ENCODE measurements around the gene MRGPRD.
"Not testable (repeated sequence)": the region's sequence is repeated elsewhere in the genome, so short reads cannot be mapped to it uniquely, and the experiment has no call there.

Gene MRGPRD

DNA sequence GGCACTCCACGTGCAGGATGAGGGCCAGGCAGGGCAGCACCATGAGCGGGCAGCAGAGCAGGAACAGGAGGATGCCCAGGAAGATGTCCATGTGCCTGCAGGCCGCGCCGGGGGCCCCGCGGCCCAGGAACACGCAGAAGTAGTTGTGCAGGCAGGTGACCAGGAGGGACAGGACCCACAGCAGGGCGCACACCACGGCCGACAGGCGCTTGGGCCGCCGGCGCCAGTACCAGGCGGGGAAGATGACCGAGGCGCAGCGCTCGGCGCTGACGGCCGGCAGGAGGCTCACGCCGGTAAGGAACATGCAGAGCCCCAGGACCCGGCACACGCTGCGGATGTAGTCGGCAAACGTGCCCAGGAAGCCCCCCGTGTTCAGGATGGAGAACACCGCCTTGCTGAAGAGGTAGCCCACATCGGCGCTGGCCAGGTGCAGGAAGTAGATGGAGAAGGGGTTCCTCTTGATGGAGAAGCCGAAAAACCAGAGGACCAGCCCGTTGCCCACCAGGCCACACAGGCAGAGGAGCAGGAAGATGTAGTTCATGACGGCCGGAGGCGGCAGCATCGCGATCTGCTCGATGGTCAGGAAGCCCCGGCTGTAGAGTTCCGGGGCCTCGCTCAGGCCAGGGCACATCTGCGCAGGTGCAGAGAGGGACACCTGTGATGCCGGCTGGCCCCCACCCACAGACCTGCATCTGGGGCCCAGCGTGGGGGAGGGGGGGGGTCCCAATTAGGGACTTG is 25.0 kb upstream of the MRGPRD start:
- DNase-seq = no peak

DNA sequence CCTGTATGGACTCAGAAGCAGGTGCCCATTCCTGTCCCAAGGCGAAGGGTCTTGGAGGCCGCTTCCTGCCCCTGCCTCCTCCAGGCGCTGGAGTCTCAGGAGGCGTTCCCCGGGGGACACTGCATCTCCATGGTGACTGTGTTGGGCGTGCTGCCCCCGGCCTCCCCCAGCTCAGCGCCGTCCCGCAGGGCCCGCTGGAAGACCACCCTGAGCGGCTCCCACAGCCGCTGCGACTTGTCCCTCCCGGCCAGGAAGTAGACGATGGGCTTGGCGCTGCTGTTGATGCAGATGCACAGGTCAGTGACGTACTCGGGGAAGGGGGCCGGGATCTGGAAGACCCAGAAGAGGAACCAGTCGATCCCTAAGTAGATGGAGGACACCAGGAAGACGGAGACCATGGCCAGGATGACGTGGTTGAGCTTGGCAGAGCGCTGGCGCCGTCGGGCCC is 24.4 kb upstream of the MRGPRD start:
- no peak for DNase-seq

DNA sequence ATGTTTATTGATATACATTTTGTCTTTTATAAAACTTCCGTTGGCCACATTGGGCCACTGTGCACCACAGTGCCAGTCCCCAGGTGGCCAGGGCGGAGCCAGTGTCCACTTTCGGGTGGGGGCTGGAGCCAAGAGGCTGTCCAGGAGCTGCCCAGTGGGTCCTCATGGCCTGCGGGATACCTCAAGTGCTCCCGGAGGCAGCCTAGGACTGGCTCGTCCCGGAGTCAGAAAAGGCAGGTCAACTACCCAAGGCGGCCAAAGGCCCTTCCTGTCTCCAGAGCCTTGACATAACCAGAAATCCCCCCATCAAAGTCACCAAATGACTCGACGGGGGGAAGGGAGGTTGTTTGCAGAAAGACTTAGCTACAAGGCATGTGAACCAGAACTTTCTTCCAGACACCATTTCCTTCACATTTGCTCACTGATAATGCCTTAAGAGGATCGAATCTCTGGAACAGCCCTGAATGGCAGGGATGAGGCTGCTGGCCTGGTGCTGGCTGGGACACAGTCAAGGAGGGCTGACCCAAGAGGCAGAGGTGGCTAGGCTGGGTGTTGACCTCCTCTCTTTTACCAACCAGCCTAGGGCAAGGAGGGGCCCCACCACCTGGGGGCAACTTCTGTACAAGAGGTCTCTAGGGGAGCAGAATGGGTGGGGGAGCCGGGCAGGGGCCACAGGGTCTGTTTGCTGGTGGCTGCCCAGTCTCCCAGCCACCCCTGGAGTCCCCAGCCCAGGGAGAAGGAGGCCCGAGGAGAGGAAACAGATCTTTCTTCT is 23.8 kb upstream of the MRGPRD start:
- DNase-seq = no peak

DNA sequence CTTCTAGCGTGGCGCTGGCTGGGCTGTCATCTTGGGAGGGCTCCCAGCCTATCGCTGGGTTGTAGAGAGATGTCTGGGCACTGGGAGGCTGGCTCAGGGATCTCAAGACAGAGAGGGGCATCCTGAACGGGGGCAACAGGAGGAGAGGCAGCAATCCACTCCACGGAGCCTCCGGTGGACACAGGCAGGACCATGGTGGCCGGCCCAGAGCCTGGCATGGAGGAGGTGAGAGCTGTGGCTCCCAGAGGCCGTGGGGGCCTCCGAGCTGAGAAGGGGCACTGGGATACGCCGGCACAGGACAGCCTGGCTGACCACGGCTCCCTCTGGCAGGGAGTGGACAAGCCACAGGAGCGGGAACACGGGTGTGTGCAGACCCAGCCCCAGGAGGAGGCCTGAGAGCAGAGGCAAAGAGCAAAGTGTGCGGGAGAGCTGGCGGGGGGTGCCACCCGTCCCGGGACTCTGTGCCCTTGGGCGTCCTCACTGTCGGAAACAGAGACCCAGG is 23.1 kb upstream of the MRGPRD start:
- DNase-seq = no peak

DNA sequence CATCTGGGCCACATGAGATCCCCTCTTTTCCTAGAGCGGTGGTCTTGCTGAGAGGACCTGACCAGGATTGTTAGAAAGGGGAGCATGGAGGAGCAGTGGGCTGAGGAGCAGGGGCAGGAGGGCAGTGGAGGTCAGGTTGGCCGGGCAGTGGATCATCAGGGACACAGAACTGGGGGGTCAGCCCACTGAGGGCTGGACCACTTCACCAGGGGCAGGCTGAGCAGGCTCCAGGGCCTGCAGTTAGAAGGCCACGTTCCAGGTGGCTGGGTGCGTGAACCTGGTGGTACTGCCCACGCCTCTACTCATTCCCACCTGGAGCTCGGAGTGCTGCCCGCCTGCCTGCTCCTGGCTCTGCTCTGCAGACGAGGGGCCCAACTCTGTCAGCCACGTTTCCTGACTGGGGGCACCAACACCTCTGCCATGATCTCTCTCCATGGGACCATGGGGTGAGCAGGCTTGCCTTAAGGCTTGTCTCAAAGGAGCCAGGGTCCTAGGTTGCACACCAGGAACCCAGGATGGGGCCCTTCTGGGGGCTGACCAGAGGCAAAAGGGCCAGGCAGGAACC is 22.6 kb upstream of the MRGPRD start:
- no peak for DNase-seq

DNA sequence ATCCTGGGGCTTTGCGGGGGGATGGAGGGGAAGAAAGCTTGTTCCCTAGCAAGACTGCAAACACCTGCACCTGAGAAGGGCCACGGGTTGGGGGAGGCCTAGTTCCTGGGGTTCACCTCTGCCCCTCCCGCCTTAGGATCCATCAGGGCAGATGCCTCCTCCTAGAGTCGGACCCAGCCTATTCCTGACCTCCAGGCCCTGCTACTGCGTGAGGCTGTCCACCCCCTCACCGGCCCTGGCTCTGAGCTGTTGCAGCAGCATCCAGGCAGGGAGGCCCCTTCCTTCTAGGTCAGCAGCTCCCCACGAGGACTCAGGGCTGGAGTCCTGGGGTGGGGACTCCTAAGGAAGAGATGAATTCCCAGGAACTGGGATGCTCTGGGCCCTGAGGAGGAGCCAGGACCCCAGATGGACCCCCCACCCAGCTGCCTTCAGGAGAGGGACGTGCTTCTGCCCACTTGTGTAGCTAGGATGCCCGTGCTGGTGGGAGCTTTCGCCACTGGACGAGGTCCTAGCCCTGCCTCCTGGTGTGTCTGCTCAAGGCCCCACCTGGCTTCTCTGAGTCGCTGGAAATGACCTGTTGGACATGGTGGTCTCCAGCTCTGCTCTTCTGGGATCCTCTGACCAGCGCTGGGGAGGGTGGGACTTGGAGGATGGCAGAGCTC is 21.9 kb upstream of the MRGPRD start:
- DNase-seq = no peak

DNA sequence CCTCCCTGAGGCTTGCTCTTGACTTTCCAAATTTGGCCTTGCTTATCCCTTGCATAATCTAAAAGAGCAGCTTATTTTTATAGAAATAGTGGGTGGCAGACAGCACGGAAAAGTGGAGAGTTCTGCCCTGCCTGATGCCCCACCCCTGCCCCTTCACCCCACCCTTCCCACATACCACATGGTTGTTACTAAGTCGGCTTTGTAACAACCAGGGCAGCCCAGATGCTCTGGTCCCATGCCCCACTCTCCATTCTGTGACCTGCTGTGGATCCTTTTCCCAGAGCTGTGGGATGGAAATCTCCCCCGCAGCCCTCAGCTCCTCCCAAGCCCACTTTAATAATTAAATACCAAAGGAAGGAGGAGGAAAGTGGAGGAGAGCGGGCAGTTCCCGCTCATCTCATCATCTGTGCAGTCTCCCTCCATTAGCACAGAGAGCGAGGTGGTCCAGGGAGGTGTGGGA is 21.4 kb upstream of the MRGPRD start:
- no peak for DNase-seq

DNA sequence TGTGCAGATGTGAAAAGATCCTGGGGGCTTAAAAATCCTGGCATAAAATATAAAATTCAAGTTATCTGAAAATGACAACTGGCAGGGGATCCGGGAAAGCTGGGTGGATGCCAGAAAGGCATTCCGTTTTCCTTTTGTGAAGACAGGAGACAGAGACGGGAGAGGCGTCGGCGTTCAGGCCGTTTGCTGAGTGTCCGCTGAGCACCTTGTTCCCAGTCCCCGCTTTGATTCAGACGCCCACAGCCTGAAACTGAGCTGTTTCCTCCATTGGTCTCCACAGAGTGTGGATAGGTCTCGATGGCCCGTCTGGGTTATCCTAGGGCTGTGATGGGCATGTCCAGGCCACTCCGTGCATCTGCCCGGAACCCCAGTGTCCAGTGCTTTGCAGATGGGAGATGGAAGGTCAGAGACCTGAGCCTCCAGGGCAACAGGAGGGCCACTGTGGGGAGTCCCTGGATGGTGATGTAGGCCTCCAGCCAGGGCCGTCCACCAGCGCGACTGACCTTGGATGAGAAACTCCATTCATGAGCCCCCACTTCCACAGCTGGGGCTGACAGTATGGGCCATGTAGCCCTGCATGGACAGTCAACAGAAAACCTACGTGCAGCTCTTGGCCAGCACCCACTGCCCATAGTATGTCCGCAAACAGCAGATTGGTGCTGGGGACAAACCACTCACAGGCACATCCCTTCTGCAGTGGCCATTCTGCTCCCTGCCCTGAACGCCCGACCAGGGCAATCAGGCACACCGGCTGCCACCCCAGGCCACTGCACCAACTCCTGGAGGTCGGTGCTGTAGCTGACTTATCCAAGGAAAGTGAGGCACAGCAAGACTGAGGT is 20.7 kb upstream of the MRGPRD start:
- no peak for DNase-seq

DNA sequence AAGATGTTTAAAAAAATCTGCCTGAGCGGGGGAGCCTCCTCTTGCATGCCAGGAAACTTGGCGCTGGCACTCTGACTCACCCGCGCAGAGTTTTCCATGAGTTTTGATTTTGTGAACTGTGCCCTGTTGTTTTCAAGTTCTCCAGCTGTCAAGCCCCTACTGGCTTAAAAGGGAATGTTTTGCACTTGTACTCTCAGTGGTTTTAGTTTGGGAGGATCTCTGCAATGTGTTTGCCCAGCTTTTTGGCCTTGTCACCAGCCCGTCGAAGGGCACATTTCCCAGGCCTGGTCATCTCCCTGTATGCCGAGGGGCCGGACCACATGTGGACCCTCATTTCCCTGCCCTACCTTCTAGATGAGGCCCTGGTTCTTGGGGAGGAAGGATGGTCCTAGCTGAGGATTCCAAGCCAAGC is 20.1 kb upstream of the MRGPRD start:
- DNase-seq = no peak

DNA sequence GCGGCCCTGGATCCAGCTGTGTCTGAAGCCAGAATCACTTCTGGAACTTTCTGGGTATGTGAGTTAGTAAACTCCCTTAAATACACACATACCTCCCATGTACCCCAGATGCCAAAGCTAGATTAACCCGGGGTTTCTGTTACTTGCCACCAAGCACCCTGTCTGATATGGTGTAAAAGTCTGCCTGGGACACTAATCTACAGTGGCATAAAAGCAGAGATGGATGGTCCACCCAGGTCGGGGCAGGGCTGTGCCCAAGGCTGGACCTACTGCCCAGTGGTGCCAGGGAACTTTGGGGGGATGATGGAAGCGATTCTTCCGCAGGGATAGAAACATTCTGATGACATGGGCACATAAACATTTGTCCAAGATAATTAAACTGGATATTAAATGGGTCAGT is 19.6 kb upstream of the MRGPRD start:
- no peak for DNase-seq

DNA sequence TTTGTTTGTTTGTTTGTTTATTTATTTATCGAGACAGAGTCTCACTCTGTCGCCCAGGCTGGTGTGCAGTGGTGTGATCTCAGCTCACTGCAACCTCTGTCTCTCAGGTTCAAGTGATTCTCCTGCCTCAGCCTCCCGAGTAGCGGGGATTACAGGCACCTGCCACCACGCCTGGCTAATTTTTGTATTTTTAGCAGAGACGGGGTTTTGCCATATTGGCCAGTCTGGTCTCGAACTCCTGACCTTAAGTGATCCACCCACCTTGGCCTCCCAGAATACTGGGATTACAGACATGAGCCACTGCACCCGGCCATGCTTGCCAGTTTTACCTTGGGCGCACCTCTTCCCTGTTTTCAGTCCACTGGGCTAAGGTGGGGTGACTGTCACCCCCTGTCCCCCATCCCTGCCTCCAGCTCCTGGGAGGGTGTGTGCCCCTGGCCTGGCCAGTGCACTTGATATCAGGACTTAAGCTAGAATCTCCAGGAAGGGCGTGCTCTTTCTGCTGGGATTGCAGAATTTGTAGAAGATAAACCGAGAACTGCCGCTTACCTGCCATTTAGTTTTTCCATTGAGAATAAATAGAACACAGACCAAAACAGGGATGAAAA is 19.1 kb upstream of the MRGPRD start:
- not testable (repeated sequence) for DNase-seq

DNA sequence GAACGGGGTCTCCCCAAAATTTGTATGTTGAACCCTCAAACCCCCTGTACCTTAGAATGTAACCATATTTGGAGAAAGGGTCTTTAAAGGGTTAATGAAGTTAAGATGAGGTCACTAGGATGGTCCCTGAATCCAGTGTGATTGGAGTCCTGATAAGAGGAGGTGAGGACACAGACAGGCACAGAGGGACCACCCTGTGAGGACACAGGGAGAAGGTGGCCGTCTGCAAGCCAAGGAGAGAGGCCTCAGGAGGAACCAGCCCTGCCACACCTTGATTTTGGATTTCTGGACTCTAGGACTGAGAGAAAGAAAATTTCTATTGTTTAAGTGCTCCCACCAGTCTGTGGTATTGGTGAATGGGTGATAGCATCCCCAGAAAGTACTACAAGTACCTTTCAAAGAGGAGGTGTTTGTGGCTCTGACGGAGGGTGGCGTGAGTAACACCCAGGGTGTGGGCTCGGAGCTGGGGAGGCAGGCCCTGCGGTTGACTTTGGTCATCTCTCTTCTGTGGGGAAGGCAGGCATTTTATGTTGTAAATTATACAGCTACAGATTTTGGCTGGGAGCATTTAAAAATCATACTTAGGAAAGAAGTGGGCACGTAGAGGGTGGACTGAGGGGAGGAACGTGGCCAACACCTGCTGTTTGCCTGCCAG is 18.4 kb upstream of the MRGPRD start:
- DNase-seq = no peak

DNA sequence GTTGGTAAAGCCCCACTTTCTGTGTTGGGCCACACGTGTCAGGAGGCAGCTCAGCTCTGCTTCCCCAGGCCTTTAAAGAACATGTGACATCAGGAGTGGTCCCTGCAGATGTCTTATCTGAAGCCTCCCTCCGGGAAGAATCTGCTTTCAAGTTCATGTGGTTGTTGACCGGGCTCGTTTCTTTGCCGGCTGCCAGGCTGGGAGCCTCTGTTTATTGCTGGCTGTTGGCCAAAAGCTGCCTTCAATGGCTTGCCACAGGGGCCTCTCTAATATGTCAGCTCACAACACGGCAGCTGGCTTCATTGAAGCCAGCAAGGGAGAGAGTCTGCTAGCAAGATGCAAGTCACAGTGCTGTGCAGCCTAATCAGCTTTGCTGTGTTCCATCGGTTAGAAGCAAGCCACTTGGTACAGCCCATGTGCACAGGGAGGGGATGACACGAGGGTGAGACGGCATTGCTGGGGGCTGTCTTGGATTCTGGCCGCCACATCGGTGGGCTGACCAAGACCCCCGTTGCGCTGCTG is 17.7 kb upstream of the MRGPRD start:
- peak; percentile 66 for DNase-seq

DNA sequence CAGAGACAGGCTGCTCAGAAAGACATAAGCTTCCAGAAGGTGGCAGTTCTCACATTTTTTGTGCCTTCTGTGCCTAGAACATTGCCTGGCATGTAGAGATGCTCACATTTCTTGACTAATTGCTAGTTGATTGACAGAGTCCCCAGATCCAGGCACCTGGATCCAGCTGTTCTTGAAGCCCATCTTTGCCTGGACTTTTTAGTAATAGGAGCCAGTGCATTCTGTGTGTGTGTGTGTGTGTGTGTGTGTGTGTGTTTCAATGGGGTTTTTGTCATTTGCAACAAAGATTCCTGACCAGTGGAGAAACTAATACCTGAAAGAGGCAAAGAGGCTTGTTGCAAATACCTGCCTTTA is 17.2 kb upstream of the MRGPRD start:
- DNase-seq = no peak

DNA sequence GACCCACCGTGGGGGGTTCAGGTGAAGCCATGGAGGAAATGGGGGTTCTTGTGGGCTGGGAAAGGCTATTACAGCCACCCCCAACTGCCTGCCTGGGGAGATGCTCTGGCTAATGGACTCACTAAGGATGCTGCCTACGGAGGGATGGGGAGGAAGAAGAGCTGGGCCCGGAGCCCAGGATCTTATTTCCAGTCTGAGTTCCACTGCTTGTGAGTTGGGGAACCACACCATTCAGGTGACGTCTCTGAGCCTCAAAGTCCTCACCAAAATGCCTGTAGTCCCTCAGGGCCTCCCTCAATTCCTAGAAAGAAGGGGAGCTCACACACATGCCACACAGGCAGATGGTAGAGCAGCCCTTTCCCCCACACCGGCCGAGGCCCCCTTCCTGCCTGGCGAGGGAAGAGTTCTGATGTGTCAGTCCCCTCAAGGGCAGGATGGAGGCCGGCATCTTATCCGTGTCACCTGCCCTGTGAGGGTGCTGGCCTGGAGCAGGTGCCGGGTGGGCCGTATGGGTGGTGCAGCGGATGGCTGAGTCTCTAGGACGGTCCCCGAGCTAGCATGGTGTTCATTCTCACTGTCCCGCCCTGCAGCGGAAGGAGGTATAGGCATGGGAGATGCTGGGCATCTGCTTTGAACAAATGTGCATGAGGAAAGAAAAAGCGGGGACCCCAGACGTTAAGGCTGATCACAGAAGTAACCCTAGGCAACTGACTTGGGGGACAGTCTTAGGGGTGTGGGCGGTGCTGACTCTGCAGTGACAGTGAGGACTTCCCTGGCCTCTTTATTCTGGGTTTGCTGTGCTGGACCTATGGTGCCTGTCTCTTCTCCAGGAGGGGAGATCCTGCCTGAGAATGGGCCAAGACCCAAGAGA is 16.6 kb upstream of the MRGPRD start:
- no peak for DNase-seq

DNA sequence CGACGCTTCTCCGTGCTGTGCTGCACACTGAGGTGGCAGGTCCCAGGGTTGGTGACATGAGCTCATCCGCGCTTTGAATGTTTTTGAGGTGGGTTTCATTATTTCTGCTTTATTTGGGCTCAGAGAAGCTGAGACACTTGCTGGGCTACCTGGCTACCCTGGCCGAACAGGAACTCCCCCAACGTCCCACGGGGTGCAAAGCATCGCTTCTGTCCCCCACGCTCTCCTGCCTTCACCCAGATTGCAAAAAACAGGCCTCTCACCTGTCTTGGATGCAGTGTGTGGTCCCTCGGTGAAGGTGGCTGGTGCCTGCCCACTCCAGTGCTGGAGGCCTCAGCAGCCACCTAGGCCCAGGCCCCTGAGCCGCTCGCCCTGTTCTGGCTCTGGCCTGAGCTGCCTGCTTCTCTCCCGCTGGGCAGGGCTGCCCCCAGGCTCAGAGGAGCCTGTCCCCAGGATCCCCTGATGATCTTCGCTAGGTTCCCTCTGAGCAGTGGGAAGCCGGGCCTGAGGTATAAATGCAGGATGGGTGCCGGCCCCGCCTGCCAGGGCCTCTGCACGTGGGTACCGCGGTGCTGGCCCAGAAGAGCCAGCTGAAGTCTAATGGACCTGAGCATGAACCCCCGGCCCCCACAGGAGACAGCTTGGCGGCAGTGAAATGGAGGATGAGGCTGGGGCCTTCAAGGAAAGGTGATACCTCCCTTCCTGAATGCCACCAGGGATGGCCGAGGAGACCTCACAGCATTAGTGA is 15.8 kb upstream of the MRGPRD start:
- no peak for DNase-seq

DNA sequence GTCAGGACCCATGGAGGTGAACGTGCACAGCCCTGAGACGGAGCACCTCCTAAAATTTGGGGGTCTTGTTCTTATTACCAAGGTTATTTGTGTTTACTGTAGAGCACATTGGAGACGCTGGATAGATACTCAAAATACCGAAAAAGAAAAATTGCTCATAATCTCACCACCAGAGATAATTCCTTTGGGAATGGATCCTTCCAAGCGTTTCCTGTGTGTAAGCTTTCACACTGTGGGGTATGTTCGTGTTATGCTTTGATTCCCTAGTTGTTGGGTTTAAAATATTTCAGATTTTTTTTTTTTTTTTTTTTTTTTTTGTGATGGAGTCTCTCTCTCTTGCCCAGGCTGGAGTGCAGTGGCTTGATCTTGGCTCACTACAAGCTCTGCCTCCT is 14.1 kb upstream of the MRGPRD start:
- no peak for DNase-seq

DNA sequence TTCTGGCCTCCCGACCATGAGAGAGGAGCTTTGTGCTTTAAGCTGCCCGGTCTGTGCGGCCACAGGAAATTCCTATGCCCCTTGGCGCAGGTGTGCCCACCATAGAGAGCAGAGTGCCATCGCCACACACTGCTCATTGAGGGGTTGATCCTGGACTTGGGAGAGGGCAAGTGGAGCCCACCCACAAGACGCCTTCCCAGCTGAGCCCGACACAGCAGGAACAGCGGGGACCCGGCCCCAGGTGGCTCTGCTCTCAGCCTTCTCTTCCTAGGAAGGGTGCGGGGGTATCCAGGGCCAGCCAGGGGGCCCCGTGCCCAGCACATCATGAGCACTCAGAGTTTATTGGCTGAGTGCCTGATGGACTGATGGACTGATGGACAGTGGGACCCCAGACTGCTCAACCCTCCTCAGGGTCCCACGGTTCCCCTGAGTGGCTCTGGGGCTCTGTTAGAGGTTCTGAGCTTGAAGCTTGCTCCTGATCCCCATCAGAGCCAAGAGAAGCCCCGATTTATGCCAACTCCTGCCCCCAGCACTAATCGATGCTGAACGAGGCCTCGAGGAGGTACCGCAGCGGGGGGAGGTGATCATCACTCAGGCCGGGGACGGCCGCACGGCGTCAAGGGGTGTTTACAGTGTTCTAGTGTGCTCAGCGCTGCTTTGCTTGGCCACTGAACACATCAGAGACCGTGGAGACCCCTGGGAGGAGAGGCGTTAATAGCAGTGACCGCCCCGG is 13.5 kb upstream of the MRGPRD start:
- no peak for DNase-seq

DNA sequence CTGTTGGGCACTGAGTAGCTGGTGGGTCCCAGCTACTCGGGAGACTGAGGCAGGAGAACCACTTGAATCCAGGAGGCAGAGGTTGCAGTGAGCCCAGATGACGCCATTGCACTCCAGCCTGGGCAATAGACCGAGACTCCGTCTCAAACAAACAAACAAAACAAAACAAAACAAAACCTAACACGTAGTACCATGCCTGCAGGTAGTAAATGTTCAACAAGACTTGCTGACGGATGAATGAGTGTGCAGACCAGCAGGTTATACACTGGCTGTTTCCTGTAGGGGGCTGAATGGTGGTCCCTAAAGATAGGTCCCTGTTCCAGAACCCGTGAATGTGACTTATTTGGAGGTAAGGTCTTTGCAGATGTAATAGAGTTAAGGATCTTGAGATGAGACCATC is 12.8 kb upstream of the MRGPRD start:
- DNase-seq = no peak
